HL-60 (cell line): ENCODE measurements around the gene PCDH8.

Source experiments
- DNase-seq, 2 experiments: peaks; one replicate each; pipeline ENCODE4 v3.0.0-alpha.2; 2010 to 2020; ENCODE audit warnings: low read depth in 1 of 2, low spot score in 1 of 2
- H3K27ac ChIP-seq: fragments of 250-450 bp; sonication (Bioruptor Pico); replicated peaks from 2 replicates; pipeline ENCODE4 v1.5.1; 2020; ENCODE audit warnings: mild to moderate bottlenecking, moderate library complexity
- H3K27me3 ChIP-seq: fragments of 250-450 bp; sonication (Bioruptor Pico); 2 replicates; pipeline ENCODE4 v1.5.1; 2021; ENCODE audit warnings: mild to moderate bottlenecking, moderate library complexity; ENCODE audit not compliant: insufficient read depth, poor library complexity, severe bottlenecking
- H3K4me3 ChIP-seq: replicated peaks from 2 replicates; pipeline ENCODE4 v1.5.1; 2011; ENCODE audit warnings: mild to moderate bottlenecking, control low read depth, low read length; ENCODE audit not compliant: insufficient read depth
- CTCF ChIP-seq: IDR thresholded peaks from one replicate; pipeline ENCODE4 v1.5.1; 2011; ENCODE audit warnings: low read length, control low read depth, inconsistent platforms; ENCODE audit not compliant: insufficient read depth
- GABPA ChIP-seq: IDR thresholded peaks from 2 replicates; pipeline ENCODE4 v1.6.1; 2012; ENCODE audit warnings: low read depth
- POLR2AphosphoS5 ChIP-seq: IDR thresholded peaks from 2 replicates; pipeline ENCODE4 v1.6.1; 2012; ENCODE audit warnings: low read depth
- REST ChIP-seq: IDR thresholded peaks from 2 replicates; pipeline ENCODE4 v1.6.1; 2012; ENCODE audit warnings: low read depth; ENCODE audit not compliant: insufficient replicate concordance
- SPI1 ChIP-seq: IDR thresholded peaks from 2 replicates; pipeline ENCODE4 v1.6.1; 2012; ENCODE audit warnings: low read depth, mild to moderate bottlenecking, borderline replicate concordance

PCDH8 gene

GRCh38 chr13:52869050-52869449, 20.6 kb upstream of the PCDH8 start:
- H3K4me3 ChIP-seq = no peak overlapping the region
- no peak for DNase-seq
- no peak for TF ChIP-seq POLR2AphosphoS5
- no peak for TF ChIP-seq SPI1
- no peak for TF ChIP-seq GABPA
- no peak for TF ChIP-seq CTCF
- no peak for TF ChIP-seq REST
- peaks cover 5% of the 10 kb centered on the region for H3K27me3 ChIP-seq
- H3K27ac ChIP-seq = no peak overlapping the region

DNA sequence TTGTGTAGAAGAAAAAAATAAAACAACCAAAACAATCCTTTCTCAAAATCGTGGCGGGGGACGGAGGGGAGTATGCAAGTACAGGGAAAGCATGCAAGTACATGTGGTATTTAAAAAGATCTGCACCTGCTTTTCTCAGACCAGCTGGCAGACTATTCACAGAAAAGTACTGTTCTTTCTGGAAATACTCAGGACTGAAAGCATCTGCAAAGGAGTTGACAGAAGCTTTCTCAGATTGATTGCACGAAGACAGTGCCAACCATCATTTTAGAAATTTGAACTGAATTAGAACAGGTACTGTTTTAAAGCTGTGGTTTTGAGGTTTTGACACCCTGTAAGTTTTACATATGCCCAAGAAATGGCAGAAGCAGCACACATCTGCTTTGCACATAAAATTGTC, 19.8 kb upstream of the PCDH8 start:
- DNase-seq = no peak
- Histone ChIP-seq H3K27ac (no peak overlapping the region), H3K27me3 (peaks cover 5% of the 10 kb centered on the region), H3K4me3 (no peak overlapping the region)
- TF ChIP-seq SPI1 (no peak), POLR2AphosphoS5 (no peak), GABPA (no peak), REST (no peak), CTCF (no peak)

- TF ChIP-seq CTCF (no peak), REST (no peak), SPI1 (no peak), GABPA (no peak), POLR2AphosphoS5 (no peak)
- DNase-seq = no peak
- H3K27me3 ChIP-seq = peaks cover 4% of the 10 kb centered on the region
- no peak overlapping the region for H3K4me3 ChIP-seq
- H3K27ac ChIP-seq = no peak overlapping the region
Measured at GRCh38 chr13:52864941-52865340, 16.5 kb upstream of the PCDH8 start.
